GM12874 (cell line): ENCODE measurements around the gene MICAL3.

ENCODE experiments used
- CTCF ChIP-seq: IDR thresholded peaks from 2 replicates; pipeline ENCODE4 v1.5.1; 2011; ENCODE audit warnings: low read depth, mild to moderate bottlenecking, control low read depth, low read length, moderate library complexity; ENCODE audit not compliant: insufficient read depth

MICAL3 gene

GRCh38 chr22:17964643-17965042 is 59.7 kb downstream of the MICAL3 start:
- no peak for TF ChIP-seq CTCF

- TF ChIP-seq CTCF, result no peak
Measured at GRCh38 chr22:17964156-17964555, 60.2 kb downstream of the MICAL3 start.

- TF ChIP-seq CTCF, result no peak
Measured at GRCh38 chr22:17963015-17963414, 61.3 kb downstream of the MICAL3 start.

GRCh38 chr22:17962168-17962567 is 62.2 kb downstream of the MICAL3 start:
- no peak for TF ChIP-seq CTCF

GRCh38 chr22:17961446-17961729 is 63.0 kb downstream of the MICAL3 start:
- TF ChIP-seq CTCF, result no peak

GRCh38 chr22:17960695-17961445 is 63.5 kb downstream of the MICAL3 start:
- no peak for TF ChIP-seq CTCF

GRCh38 chr22:17960011-17960410 is 64.3 kb downstream of the MICAL3 start:
- TF ChIP-seq CTCF, result no peak
